IMR-90 (cell line): ENCODE data around the gene GNG2. TPM values are rescaled to one million over a fixed set of nuclear protein-coding genes. Genes with fewer than 3 reads are reported as not detected.
A peak's percentile ranks its signal among the peaks of the same experiment; 100 is the strongest.

ENCODE experiments used
- ATAC-seq: fragments of 200-7000 bp; cut with Tn5 transposase; 2 replicates; pipeline ENCODE4 v1.9.1; 2020; ENCODE audit warnings: low read depth, mild to moderate bottlenecking, moderate library complexity
- BruUV-seq: library from RNA; stranded (reverse); fragments of 400-500 nt; replicated peaks from 2 replicates; lab custom pipeline; 2021; lab: Mats Ljungman, UMichigan
- CTCF ChIA-PET: fragments of 300-600 bp; formaldehyde crosslinking; extraction: SDS; loops from one replicate; lab custom pipeline; 2021; ENCODE audit warnings: antibody characterized with exemption; lab: Yijun Ruan, JAX
- POLR2A ChIA-PET: fragments of 300-600 bp; sonication (Branson Sonifier 250); formaldehyde crosslinking; loops from one replicate; lab custom pipeline; 2022; ENCODE audit warnings: antibody characterized with exemption; ENCODE audit not compliant: unreplicated experiment; lab: Charles Lee
- DNase-seq: peaks from one replicate; pipeline ENCODE4 v3.0.0; 2013
- H2AFZ ChIP-seq: replicated peaks from 2 replicates; pipeline ENCODE3; 2013; ENCODE audit warnings: low read length, mild to moderate bottlenecking; ENCODE audit not compliant: poor library complexity
- H2AK5ac ChIP-seq: 2 replicates; pipeline ENCODE4 v1.6.1; 2013; ENCODE audit warnings: low read depth, low read length, inconsistent platforms
- H2AK9ac ChIP-seq: replicated peaks from 2 replicates; pipeline ENCODE3; 2013; ENCODE audit warnings: mild to moderate bottlenecking, low read depth, low read length, moderate library complexity; ENCODE audit not compliant: poor library complexity
- H2BK120ac ChIP-seq: 2 replicates; pipeline ENCODE4 v1.6.1; 2013; ENCODE audit warnings: low read depth, low read length, inconsistent platforms
- H2BK15ac ChIP-seq: 3 replicates; pipeline ENCODE4 v1.6.1; 2013; ENCODE audit warnings: low read depth, low read length, inconsistent platforms
- H2BK20ac ChIP-seq: 2 replicates; pipeline ENCODE4 v1.6.1; 2013; ENCODE audit warnings: low read depth, mild to moderate bottlenecking, inconsistent platforms, low read length, moderate library complexity
- H2BK5ac ChIP-seq: 2 replicates; pipeline ENCODE4 v1.6.1; 2013; ENCODE audit warnings: mild to moderate bottlenecking, low read depth, low read length, inconsistent platforms; ENCODE audit not compliant: poor library complexity, severe bottlenecking
- H3K14ac ChIP-seq: replicated peaks from 2 replicates; pipeline ENCODE4 v1.6.1; 2013; ENCODE audit warnings: low read depth, low read length, inconsistent platforms
- H3K18ac ChIP-seq: 2 replicates; pipeline ENCODE4 v1.6.1; 2013; ENCODE audit warnings: low read depth, low read length, control low read depth
- H3K23ac ChIP-seq: 2 replicates; pipeline ENCODE4 v1.6.1; 2013; ENCODE audit warnings: low read depth, low read length, inconsistent platforms
- H3K27ac ChIP-seq: 2 replicates; pipeline ENCODE4 v1.5.1; 2013; ENCODE audit warnings: mild to moderate bottlenecking, control low read depth, low read length; ENCODE audit not compliant: insufficient read depth
- H3K27me3 ChIP-seq: 2 replicates; pipeline ENCODE4 v1.6.1; 2013; ENCODE audit warnings: low read length; ENCODE audit not compliant: control insufficient read depth, insufficient read depth
- H3K36me3 ChIP-seq: 2 replicates; pipeline ENCODE4 v1.6.1; 2013; ENCODE audit warnings: low read length, mixed read lengths; ENCODE audit not compliant: control insufficient read depth, insufficient read depth
- H3K4ac ChIP-seq: 2 replicates; pipeline ENCODE4 v1.6.1; 2013; ENCODE audit warnings: low read depth, low read length, inconsistent platforms
- H3K4me1 ChIP-seq: 2 replicates; pipeline ENCODE4 v1.6.1; 2013; ENCODE audit warnings: low read length, mixed read lengths; ENCODE audit not compliant: control insufficient read depth, insufficient read depth
- H3K4me2 ChIP-seq: 2 replicates; pipeline ENCODE4 v1.6.1; 2013; ENCODE audit warnings: low read depth, mild to moderate bottlenecking, control low read depth, low read length, moderate library complexity
- H3K4me3 ChIP-seq: 2 replicates; pipeline ENCODE4 v1.5.1; 2013; ENCODE audit warnings: low read depth, mild to moderate bottlenecking, control low read depth, low read length, moderate library complexity; ENCODE audit not compliant: insufficient read depth
- H3K56ac ChIP-seq: 2 replicates; pipeline ENCODE4 v1.6.1; 2013; ENCODE audit warnings: low read length, inconsistent platforms; ENCODE audit not compliant: insufficient read depth; ENCODE audit errors: extremely low read depth
- H3K79me1 ChIP-seq, 2 experiments: 2 replicates each; pipeline ENCODE4 v1.6.1; 2013; ENCODE audit warnings: low read length in 2 of 2, inconsistent platforms in 1 of 2, low read depth in 1 of 2
- H3K9ac ChIP-seq: 2 replicates; pipeline ENCODE4 v1.6.1; 2013; ENCODE audit warnings: low read depth, low read length, control low read depth
- H3K9me1 ChIP-seq: 2 replicates; pipeline ENCODE4 v1.6.1; 2013; ENCODE audit warnings: low read length, inconsistent platforms; ENCODE audit not compliant: insufficient read depth
- H3K9me3 ChIP-seq: 2 replicates; pipeline ENCODE4 v1.6.1; 2013; ENCODE audit warnings: low read length; ENCODE audit not compliant: control insufficient read depth, insufficient read depth
- H4K20me1 ChIP-seq: 2 replicates; pipeline ENCODE4 v1.6.1; 2013; ENCODE audit warnings: low read length, inconsistent platforms; ENCODE audit not compliant: insufficient read depth
- H4K5ac ChIP-seq: 2 replicates; pipeline ENCODE4 v1.6.1; 2013; ENCODE audit warnings: mild to moderate bottlenecking, low read depth, low read length, control low read depth
- H4K8ac ChIP-seq, 2 experiments: 2 replicates each; pipeline ENCODE4 v1.6.1; 2013; ENCODE audit warnings: low read depth in 2 of 2, low read length in 2 of 2, control low read depth in 1 of 2, inconsistent platforms in 1 of 2
- H4K91ac ChIP-seq: 2 replicates; pipeline ENCODE4 v1.6.1; 2013; ENCODE audit warnings: low read depth, low read length, inconsistent platforms; ENCODE audit not compliant: insufficient read depth
- BHLHE40 ChIP-seq: fragments of 150-350 bp; IDR thresholded peaks from 2 replicates; pipeline ENCODE4 v1.6.1; 2016; ENCODE audit warnings: mild to moderate bottlenecking, low read depth, low read length
- CHD1 ChIP-seq: IDR thresholded peaks from 2 replicates; pipeline ENCODE4 v1.6.1; 2012; ENCODE audit warnings: low read depth, low read length, improper control_type of control experiment
- MAFK ChIP-seq: IDR thresholded peaks from 2 replicates; pipeline ENCODE4 v1.6.1; 2012; ENCODE audit warnings: low read depth, low read length, improper control_type of control experiment
- MAZ ChIP-seq: IDR thresholded peaks from 2 replicates; pipeline ENCODE4 v1.6.1; 2012; ENCODE audit warnings: low read depth, mild to moderate bottlenecking, low read length, improper control_type of control experiment, moderate library complexity, borderline replicate concordance
- MXI1 ChIP-seq: IDR thresholded peaks from 2 replicates; pipeline ENCODE4 v1.6.1; 2012; ENCODE audit warnings: low read depth, mild to moderate bottlenecking, low read length, moderate library complexity, borderline replicate concordance
- NFE2L2 ChIP-seq: fragments of 150-350 bp; IDR thresholded peaks from 2 replicates; pipeline ENCODE4 v1.6.1; 2016; ENCODE audit warnings: low read depth, mild to moderate bottlenecking, low read length
- POLR2A ChIP-seq: IDR thresholded peaks from 2 replicates; pipeline ENCODE4 v1.6.1; 2012; ENCODE audit warnings: mild to moderate bottlenecking, low read depth, low read length
- RAD21 ChIP-seq: IDR thresholded peaks from 2 replicates; pipeline ENCODE4 v1.6.1; 2012; ENCODE audit warnings: low read length, improper control_type of control experiment
- SMC3 ChIP-seq: fragments of 150-350 bp; IDR thresholded peaks from 2 replicates; pipeline ENCODE4 v1.6.1; 2016; ENCODE audit warnings: low read depth, mild to moderate bottlenecking, antibody characterized with exemption, low read length, moderate library complexity
- WGBS, 2 experiments: methylation state at CpG; one replicate each; pipeline versions ENCODE4 v1.1.5 to v1.1.7; 2013; ENCODE audit warnings: missing lambda C conversion rate in 2 of 2; ENCODE audit not compliant: insufficient read length in 1 of 2; ENCODE audit errors: extremely low coverage in 2 of 2; 5-methylcytosine and 5-hydroxymethylcytosine counted together
- dilution Hi-C: fragments of 300-500 bp; cut with HindIII; formaldehyde crosslinking; loops from one replicate; pipeline ENCODE4 v1.14.3; 2018; ENCODE audit warnings: low sequenced_read_pairs; ENCODE audit not compliant: unreplicated experiment
- in situ Hi-C: fragments of 300-500 bp; cut with MboI; formaldehyde crosslinking; loops from 3 replicates; pipeline ENCODE4 v1.14.3; 2019; ENCODE audit warnings: low sequenced_read_pairs, inconsistent platforms, mixed read lengths
- intact Hi-C: fragments of 100-400 bp; cut with micrococcal nuclease; formaldehyde crosslinking; loops from 2 replicates; pipeline ENCODE4 v1.10.0; 2022
- polyA plus RNA-seq, 3 experiments: library from polyadenylated mRNA; depleted of rRNA; stranded (reverse); fragments of >200 nt; gene quantifications; 2 replicates each; pipeline ENCODE4 v1.2.3, GENCODE V29; 2012; ENCODE audit warnings: low replicate concordance in 1 of 3
- total RNA-seq: library from RNA; depleted of rRNA; stranded (reverse); fragments of >200 nt; gene quantifications from 2 replicates; pipeline ENCODE4 v1.2.3, GENCODE V29; 2012
- TF ChIP-seq, protein P1 (sequence below): fragments of 150-350 bp; IDR thresholded peaks from 2 replicates; pipeline ENCODE4 v1.6.1; 2017; ENCODE audit warnings: mild to moderate bottlenecking, antibody characterized with exemption, low read length, low read depth

Gene GNG2
- total and polyA plus RNA-seq, 2 of the 4 experiments (the other 2 are of a cell fraction): 13.1 to 14.6 TPM

GRCh38 chr14:51962711-51963110, 102.3 kb downstream of the GNG2 start:
- WGBS, 2 experiments: 50% methylated on average over 1 of the region's 3 CpGs; no CpG with 5 or more reads in 1 of the 2 experiments
- dilution Hi-C loops (no loop called here), in situ Hi-C loops (no loop called here), intact Hi-C loops (no loop called here)
- CTCF ChIA-PET: interaction anchor here (1.2 kb wide), 1 partner anchor 16 kb away, joined by 3 read pairs; no protein-coding TSS in a partner anchor
- Histone ChIP-seq H3K18ac (no peak overlapping the region), H3K79me1 (0 out of 4 replicates have a peak, but pooled peaks cover 0 to 5% of the 10 kb centered on the region in 2 experiments), H3K14ac (peak overlapping the region; percentile 12; the same call in 1 of the 2 replicates), H2BK5ac (no peak overlapping the region), H3K36me3 (peaks cover 3% of the 10 kb centered on the region; the same call in 1 of the 2 replicates), H2AK5ac (no peak overlapping the region), H3K9me3 (peaks cover 8% of the 10 kb centered on the region), H2BK20ac (no peak overlapping the region), H3K9ac (no peak overlapping the region), H3K27ac (no peak overlapping the region), H3K4ac (peak overlapping the region; percentile 5; the same call in 1 of the 2 replicates), H2BK120ac (no peak overlapping the region), H4K20me1 (no peaks in the 10 kb centered on the region), H3K4me3 (no peak overlapping the region), H3K56ac (no peak overlapping the region), H3K23ac (peak overlapping the region; percentile 6; the same call in 1 of the 2 replicates), H2AFZ (peak overlapping the region; percentile 11), H4K5ac (no peak overlapping the region), H3K4me1 (peaks cover 5% of the 10 kb centered on the region; the same call in 1 of the 2 replicates), H3K9me1 (peaks cover 4% of the 10 kb centered on the region), H3K27me3 (no peaks in the 10 kb centered on the region), H4K8ac (0 out of 4 replicates have a peak overlapping the region, but pooled peaks of 1 of the 2 experiments have one; percentile 0), H2BK15ac (peak overlapping the region; percentile 16; the same call in 1 of the 3 replicates), H3K4me2 (peak overlapping the region; percentile 37; the same call in 1 of the 2 replicates), H2AK9ac (no peak overlapping the region), H4K91ac (no peak overlapping the region)
- no TSS peak for BruUV-seq
- TF ChIP-seq RAD21 (no peak), SMC3 (no peak), MAZ (no peak), BHLHE40 (no peak), MXI1 (no peak), MAFK (no peak), NFE2L2 (no peak), POLR2A (no peak), CHD1 (no peak)
- TF ChIP-seq, protein P1, sequence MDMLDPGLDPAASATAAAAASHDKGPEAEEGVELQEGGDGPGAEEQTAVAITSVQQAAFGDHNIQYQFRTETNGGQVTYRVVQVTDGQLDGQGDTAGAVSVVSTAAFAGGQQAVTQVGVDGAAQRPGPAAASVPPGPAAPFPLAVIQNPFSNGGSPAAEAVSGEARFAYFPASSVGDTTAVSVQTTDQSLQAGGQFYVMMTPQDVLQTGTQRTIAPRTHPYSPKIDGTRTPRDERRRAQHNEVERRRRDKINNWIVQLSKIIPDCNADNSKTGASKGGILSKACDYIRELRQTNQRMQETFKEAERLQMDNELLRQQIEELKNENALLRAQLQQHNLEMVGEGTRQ: no peak
- ATAC-seq: peak; percentile 41; the same call in 1 of the 2 replicates
- DNase-seq: peak; percentile 20
- POLR2A ChIA-PET: no interaction called here
